HG03196 (cell line): ENCODE results near the gene PITRM1.

Experiments used
- ATAC-seq: cut with Tn5 transposase; IDR thresholded peaks from one replicate; pipeline ENCODE4 v1.9.1; 2021; ENCODE audit not compliant: unreplicated experiment

PITRM1 gene

GRCh38 chr10:3166496-3167290 lies 5.9 kb downstream of the PITRM1 start:
- ATAC-seq = no peak

GRCh38 chr10:3165196-3165595 lies 7.4 kb downstream of the PITRM1 start:
- ATAC-seq = no peak

GRCh38 chr10:3163879-3164278 lies 8.7 kb downstream of the PITRM1 start:
- no peak for ATAC-seq

- ATAC-seq = no peak
Measured at GRCh38 chr10:3162533-3162932, 10.0 kb downstream of the PITRM1 start.

- ATAC-seq = no peak
Measured at GRCh38 chr10:3159152-3159551, 13.4 kb downstream of the PITRM1 start.

GRCh38 chr10:3154666-3155065 lies 17.9 kb downstream of the PITRM1 start:
- ATAC-seq = no peak

- ATAC-seq = no peak
Measured at GRCh38 chr10:3152566-3152935, 20.0 kb downstream of the PITRM1 start.

GRCh38 chr10:3151889-3152565 lies 20.6 kb downstream of the PITRM1 start:
- no peak for ATAC-seq

GRCh38 chr10:3150961-3151360 lies 21.6 kb downstream of the PITRM1 start:
- ATAC-seq = no peak

GRCh38 chr10:3150366-3150765 lies 22.2 kb downstream of the PITRM1 start:
- ATAC-seq = no peak

- no peak for ATAC-seq
Measured at GRCh38 chr10:3149918-3150317, 22.7 kb downstream of the PITRM1 start.

- no peak for ATAC-seq
Measured at GRCh38 chr10:3148994-3149393, 23.6 kb downstream of the PITRM1 start.

- no peak for ATAC-seq
Measured at GRCh38 chr10:3148041-3148440, 24.5 kb downstream of the PITRM1 start.

GRCh38 chr10:3147117-3147820 lies 25.3 kb downstream of the PITRM1 start:
- ATAC-seq = no peak

GRCh38 chr10:3146289-3146688 lies 26.3 kb downstream of the PITRM1 start:
- no peak for ATAC-seq

- ATAC-seq = no peak
Measured at GRCh38 chr10:3145366-3145765, 27.2 kb downstream of the PITRM1 start.

- no peak for ATAC-seq
Measured at GRCh38 chr10:3143791-3144434, 28.7 kb downstream of the PITRM1 start.

GRCh38 chr10:3143366-3143765 lies 29.2 kb downstream of the PITRM1 start:
- ATAC-seq = no peak

- no peak for ATAC-seq
Measured at GRCh38 chr10:3142146-3142875, 30.3 kb downstream of the PITRM1 start.

GRCh38 chr10:3141351-3142005 lies 31.1 kb downstream of the PITRM1 start:
- ATAC-seq = no peak
